CD4-positive, alpha-beta T cell (primary cell): ENCODE data around the gene ADCK2. TPM values are rescaled to one million over a fixed set of nuclear protein-coding genes. Genes with fewer than 3 reads are reported as not detected.
"Not testable (repeated sequence)": the region's sequence is repeated elsewhere in the genome, so short reads cannot be mapped to it uniquely, and the experiment has no call there.

Source experiments
- ATAC-seq: fragments of 200-7000 bp; cut with Tn5 transposase; one replicate; pipeline ENCODE4 v1.10.0; 2022; ENCODE audit warnings: mild to moderate bottlenecking; ENCODE audit not compliant: poor library complexity
- CTCF ChIA-PET: fragments of 350-600 bp; sonication (Branson Sonifier 250); formaldehyde crosslinking; loops from one replicate; lab custom pipeline; 2021; ENCODE audit warnings: antibody characterized with exemption, inconsistent platforms; lab: Charles Lee
- POLR2A ChIA-PET: fragments of 350-600 bp; sonication (Branson Sonifier 250); formaldehyde crosslinking; loops from one replicate; lab custom pipeline; 2021; ENCODE audit warnings: antibody characterized with exemption, inconsistent platforms; lab: Charles Lee
- DNase-seq, 14 experiments: peaks; one replicate each; pipeline ENCODE4 v3.0.0-alpha.2; 2013 to 2020; ENCODE audit warnings: mixed read lengths in 2 of 14
- H3K27ac ChIP-seq, 2 donors: one replicate each; pipeline versions ENCODE4 v1.5.1 to v1.7.0; 2013; ENCODE audit warnings: low read length in 2 of 2, low read depth in 1 of 2, mild to moderate bottlenecking in 1 of 2
- H3K27me3 ChIP-seq, 2 experiments: 1 replicate in 1 of 2; 2 replicates in 1 of 2; pipeline versions ENCODE4 v1.6.1 to v1.7.0; 2013; ENCODE audit warnings: low read length in 2 of 2, control low read depth in 1 of 2, mild to moderate bottlenecking in 1 of 2, moderate library complexity in 1 of 2; ENCODE audit not compliant: insufficient read depth in 2 of 2, control insufficient read depth in 1 of 2
- H3K36me3 ChIP-seq: one replicate; pipeline ENCODE4 v1.6.1; 2013; ENCODE audit warnings: low read length, control low read depth; ENCODE audit not compliant: insufficient read depth
- H3K4me1 ChIP-seq: one replicate; pipeline ENCODE4 v1.6.1; 2013; ENCODE audit warnings: low read length, control low read depth; ENCODE audit not compliant: insufficient read depth
- H3K4me3 ChIP-seq: one replicate; pipeline ENCODE4 v1.5.1; 2013; ENCODE audit warnings: mild to moderate bottlenecking, low read length, moderate library complexity
- H3K9me3 ChIP-seq, 2 experiments: 1 replicate in 1 of 2; 2 replicates in 1 of 2; pipeline versions ENCODE4 v1.6.1 to v1.7.0; 2013; ENCODE audit warnings: low read length in 2 of 2, mild to moderate bottlenecking in 2 of 2, control low read depth in 1 of 2, moderate library complexity in 1 of 2; ENCODE audit not compliant: control insufficient read depth in 1 of 2, insufficient read depth in 1 of 2
- H3K27ac Mint-ChIP-seq: one replicate; pipeline ENCODE4 v1.8.0; 2020; ENCODE audit warnings: mixed read lengths
- H3K27me3 Mint-ChIP-seq: one replicate; pipeline ENCODE4 v1.8.0; 2021; ENCODE audit warnings: mixed read lengths
- H3K36me3 Mint-ChIP-seq: one replicate; pipeline ENCODE4 v1.8.0; 2021; ENCODE audit warnings: low read depth, mixed read lengths
- H3K4me1 Mint-ChIP-seq: one replicate; pipeline ENCODE4 v1.8.0; 2021; ENCODE audit warnings: low read depth, mixed read lengths
- H3K4me3 Mint-ChIP-seq: one replicate; pipeline ENCODE4 v1.8.0; 2020; ENCODE audit warnings: mild to moderate bottlenecking, mixed read lengths
- H3K9me3 Mint-ChIP-seq: one replicate; pipeline ENCODE4 v1.8.0; 2020; ENCODE audit warnings: mixed read lengths
- intact Hi-C, 2 experiments: fragments of 100-400 bp; cut with DNase I in 1 of 2; cut with micrococcal nuclease in 1 of 2; formaldehyde crosslinking; loops; one replicate each; pipeline versions ENCODE4 v1.15.1 to v1.9.0; 2023 to 2025; cut with DNase I, micrococcal nuclease
- total RNA-seq, 174 experiments: library from RNA in 2 of 174; stranded (reverse) in 2 of 174; gene quantifications; one replicate each; pipeline ENCODE4 v1.2.3 and lab custom pipeline; 2021 to 2026
- TF ChIP-seq, protein P1 (sequence below): fragments of 200-600 bp; IDR thresholded peaks from one replicate; pipeline ENCODE4 v1.8.0; 2022; ENCODE audit warnings: antibody characterized with exemption, mild to moderate bottlenecking

Gene ADCK2
- total RNA-seq, 2 experiments from 2014 or later = 14.8 to 15.7 TPM

- ATAC-seq = no peak
- H3K27me3 ChIP-seq = no peaks in the 10 kb centered on the region
- no peak overlapping the region for H3K27ac Mint-ChIP-seq
- H3K27ac ChIP-seq = no peak overlapping the region
- ChIA-PET CTCF (no interaction called here), POLR2A (no interaction called here)
- no peaks in the 10 kb centered on the region for H3K9me3 ChIP-seq
- H3K4me1 Mint-ChIP-seq = peaks cover 7% of the 10 kb centered on the region
- no peaks in the 10 kb centered on the region for H3K36me3 ChIP-seq
- no peak overlapping the region for H3K4me3 ChIP-seq
- TF ChIP-seq, protein P1, sequence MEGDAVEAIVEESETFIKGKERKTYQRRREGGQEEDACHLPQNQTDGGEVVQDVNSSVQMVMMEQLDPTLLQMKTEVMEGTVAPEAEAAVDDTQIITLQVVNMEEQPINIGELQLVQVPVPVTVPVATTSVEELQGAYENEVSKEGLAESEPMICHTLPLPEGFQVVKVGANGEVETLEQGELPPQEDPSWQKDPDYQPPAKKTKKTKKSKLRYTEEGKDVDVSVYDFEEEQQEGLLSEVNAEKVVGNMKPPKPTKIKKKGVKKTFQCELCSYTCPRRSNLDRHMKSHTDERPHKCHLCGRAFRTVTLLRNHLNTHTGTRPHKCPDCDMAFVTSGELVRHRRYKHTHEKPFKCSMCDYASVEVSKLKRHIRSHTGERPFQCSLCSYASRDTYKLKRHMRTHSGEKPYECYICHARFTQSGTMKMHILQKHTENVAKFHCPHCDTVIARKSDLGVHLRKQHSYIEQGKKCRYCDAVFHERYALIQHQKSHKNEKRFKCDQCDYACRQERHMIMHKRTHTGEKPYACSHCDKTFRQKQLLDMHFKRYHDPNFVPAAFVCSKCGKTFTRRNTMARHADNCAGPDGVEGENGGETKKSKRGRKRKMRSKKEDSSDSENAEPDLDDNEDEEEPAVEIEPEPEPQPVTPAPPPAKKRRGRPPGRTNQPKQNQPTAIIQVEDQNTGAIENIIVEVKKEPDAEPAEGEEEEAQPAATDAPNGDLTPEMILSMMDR = no peak
- intact Hi-C loops = no loop called here
- no peaks in the 10 kb centered on the region for H3K27me3 Mint-ChIP-seq
- DNase-seq = no peak
- peaks cover 3% of the 10 kb centered on the region for H3K4me1 ChIP-seq
- H3K9me3 Mint-ChIP-seq = no peaks in the 10 kb centered on the region
- no peaks in the 10 kb centered on the region for H3K36me3 Mint-ChIP-seq
- H3K4me3 Mint-ChIP-seq = no peak overlapping the region
Measured at GRCh38 chr7:140667476-140667875, 5.3 kb upstream of the ADCK2 start.

DNA sequence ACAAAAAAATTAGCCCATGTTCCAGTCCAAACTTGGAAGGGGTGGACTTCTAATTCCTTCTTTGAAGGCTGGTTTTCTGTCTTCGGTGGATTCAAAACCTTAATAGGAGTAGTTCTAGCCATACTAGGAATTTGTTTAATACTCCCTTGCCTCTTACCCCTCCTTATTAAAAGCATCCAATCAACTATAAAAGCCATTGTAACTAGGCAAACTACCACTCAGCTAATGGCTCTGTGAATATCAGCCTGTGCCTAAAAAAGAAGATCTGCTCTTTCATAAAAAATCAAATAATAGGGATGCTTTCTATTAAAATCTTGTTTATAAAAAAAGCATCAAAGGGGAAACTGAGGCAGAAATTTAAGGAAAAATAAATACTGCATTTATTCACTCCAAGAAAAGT, 4.1 kb upstream of the ADCK2 start:
- Mint-ChIP-seq H3K9me3 (no peaks in the 10 kb centered on the region), H3K27ac (no peak overlapping the region), H3K4me1 (peaks cover 10% of the 10 kb centered on the region), H3K36me3 (no peaks in the 10 kb centered on the region), H3K27me3 (no peaks in the 10 kb centered on the region), H3K4me3 (no peak overlapping the region)
- CTCF ChIA-PET = no interaction called here
- TF ChIP-seq, protein P1 = no peak
- Histone ChIP-seq H3K4me3 (no peak overlapping the region), H3K9me3 (no peaks in the 10 kb centered on the region), H3K27me3 (no peaks in the 10 kb centered on the region), H3K27ac (no peak overlapping the region), H3K4me1 (peaks cover 6% of the 10 kb centered on the region), H3K36me3 (no peaks in the 10 kb centered on the region)
- POLR2A ChIA-PET = no interaction called here
- no peak for DNase-seq
- intact Hi-C loops = no loop called here
- no peak for ATAC-seq

DNA sequence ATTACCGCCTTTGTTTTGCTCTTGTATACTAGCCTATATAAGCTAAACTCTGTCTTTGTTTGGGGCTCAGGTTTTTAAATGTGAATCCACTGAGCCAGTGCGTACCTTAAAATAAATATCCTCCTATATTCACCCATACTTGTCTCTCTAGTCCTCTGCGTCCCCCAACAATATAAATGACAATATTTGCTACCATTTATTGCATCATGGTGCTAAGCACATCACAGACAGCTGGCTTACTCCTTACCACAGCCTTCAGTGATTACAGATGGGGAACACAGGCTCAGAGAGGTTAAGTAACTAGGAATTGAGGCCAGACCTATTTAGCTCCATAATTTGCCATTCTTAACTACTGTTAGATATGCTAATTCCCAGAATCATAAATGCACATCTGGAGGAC, 3.4 kb upstream of the ADCK2 start:
- Histone ChIP-seq H3K27me3 (no peaks in the 10 kb centered on the region), H3K9me3 (no peaks in the 10 kb centered on the region), H3K36me3 (no peaks in the 10 kb centered on the region), H3K4me3 (no peak overlapping the region), H3K27ac (no peak overlapping the region), H3K4me1 (peaks cover 13% of the 10 kb centered on the region)
- intact Hi-C loops = no loop called here
- Mint-ChIP-seq H3K4me3 (no peak overlapping the region), H3K27me3 (no peaks in the 10 kb centered on the region), H3K27ac (no peak overlapping the region), H3K36me3 (no peaks in the 10 kb centered on the region), H3K9me3 (no peaks in the 10 kb centered on the region), H3K4me1 (peaks cover 17% of the 10 kb centered on the region)
- no peak for ATAC-seq
- TF ChIP-seq, protein P1 = no peak
- ChIA-PET POLR2A (no interaction called here), CTCF (no interaction called here)
- no peak for DNase-seq

GRCh38 chr7:140669862-140670261, 2.9 kb upstream of the ADCK2 start:
- H3K36me3 ChIP-seq, H3K27ac Mint-ChIP-seq, H3K4me3 ChIP-seq, H3K36me3 Mint-ChIP-seq, H3K27ac ChIP-seq, H3K27me3 Mint-ChIP-seq, POLR2A ChIA-PET, H3K9me3 Mint-ChIP-seq, ATAC-seq, CTCF ChIA-PET, H3K27me3 ChIP-seq, H3K9me3 ChIP-seq, DNase-seq: not testable (repeated sequence)
- peaks cover 18% of the 10 kb centered on the region for H3K4me1 ChIP-seq
- H3K4me3 Mint-ChIP-seq = peak overlapping the region; percentile 31
- H3K4me1 Mint-ChIP-seq = peaks cover 22% of the 10 kb centered on the region
- intact Hi-C loops = loop anchor here in 1 of 2 experiments (5.0 kb wide), 4 partner anchors 193 to 347 kb away; partner anchors contain the start of genes BRAF, MKRN1 and RAB19
